ENCODE results near the gene YTHDC2. TPM values are rescaled to one million over a fixed set of nuclear protein-coding genes. Genes with fewer than 3 reads are reported as not detected.

Gene YTHDC2
- total RNA-seq, 6 experiments from 2014 or later, result 12.2 to 18.3 (median 15.7) TPM

DNA sequence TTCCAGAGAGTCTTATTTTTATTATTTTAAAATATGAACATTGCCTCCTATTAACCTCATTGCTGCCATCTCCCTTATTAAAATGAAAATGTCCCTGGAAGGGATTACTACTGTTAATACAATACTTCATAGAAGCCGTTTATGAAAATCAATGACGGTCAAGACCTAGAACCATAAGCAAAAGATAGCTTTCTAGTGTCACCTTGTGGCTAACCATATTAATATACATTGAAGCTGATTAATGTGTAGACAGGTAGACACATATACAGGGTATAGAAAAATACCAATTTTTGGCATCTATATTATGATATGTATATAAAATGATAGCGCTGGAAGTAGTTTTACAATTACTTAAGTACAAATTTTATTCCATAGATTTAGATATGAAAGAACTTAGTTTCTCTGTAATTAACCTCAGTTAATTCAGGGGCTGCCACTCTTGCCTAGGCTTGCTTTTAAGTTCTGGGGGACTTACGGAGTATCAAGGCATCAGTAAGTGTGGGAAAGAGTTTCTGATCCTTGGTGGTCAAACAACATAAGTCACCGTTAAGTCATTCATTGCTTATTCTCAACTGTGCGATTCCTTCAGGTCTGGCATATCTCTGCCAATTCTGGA is 2.5 kb upstream of the YTHDC2 start:
- intact Hi-C loops (cut with DNase I), result no loop called here
- Histone ChIP-seq H3K27me3 (no peaks in the 10 kb centered on the region), H3K4me1 (peaks cover 0 to 9% (median 1%) of the 10 kb centered on the region in 4 donors), H3K9me3 (no peaks in the 10 kb centered on the region), H3K36me3 (no peaks in the 10 kb centered on the region), H3K4me3 (no peak overlapping the region), H3K27ac (no peak overlapping the region)
- 38% methylated on average over 5 of the region's 6 CpGs for WGBS (ENCODE audit: insufficient coverage, low coverage, low lambda C conversion rate, missing lambda C conversion rate)
- TF ChIP-seq, protein P1, sequence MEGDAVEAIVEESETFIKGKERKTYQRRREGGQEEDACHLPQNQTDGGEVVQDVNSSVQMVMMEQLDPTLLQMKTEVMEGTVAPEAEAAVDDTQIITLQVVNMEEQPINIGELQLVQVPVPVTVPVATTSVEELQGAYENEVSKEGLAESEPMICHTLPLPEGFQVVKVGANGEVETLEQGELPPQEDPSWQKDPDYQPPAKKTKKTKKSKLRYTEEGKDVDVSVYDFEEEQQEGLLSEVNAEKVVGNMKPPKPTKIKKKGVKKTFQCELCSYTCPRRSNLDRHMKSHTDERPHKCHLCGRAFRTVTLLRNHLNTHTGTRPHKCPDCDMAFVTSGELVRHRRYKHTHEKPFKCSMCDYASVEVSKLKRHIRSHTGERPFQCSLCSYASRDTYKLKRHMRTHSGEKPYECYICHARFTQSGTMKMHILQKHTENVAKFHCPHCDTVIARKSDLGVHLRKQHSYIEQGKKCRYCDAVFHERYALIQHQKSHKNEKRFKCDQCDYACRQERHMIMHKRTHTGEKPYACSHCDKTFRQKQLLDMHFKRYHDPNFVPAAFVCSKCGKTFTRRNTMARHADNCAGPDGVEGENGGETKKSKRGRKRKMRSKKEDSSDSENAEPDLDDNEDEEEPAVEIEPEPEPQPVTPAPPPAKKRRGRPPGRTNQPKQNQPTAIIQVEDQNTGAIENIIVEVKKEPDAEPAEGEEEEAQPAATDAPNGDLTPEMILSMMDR (IDR thresholded peaks at IDR 0.05), result peak; percentile 40 to 50 (median 44)
- no peak for TF ChIP-seq POLR2A (IDR thresholded peaks at IDR 0.05)
- ATAC-seq, result peak in 1 of 4 donors; percentile 29
- DNase-seq, result no peak

DNA sequence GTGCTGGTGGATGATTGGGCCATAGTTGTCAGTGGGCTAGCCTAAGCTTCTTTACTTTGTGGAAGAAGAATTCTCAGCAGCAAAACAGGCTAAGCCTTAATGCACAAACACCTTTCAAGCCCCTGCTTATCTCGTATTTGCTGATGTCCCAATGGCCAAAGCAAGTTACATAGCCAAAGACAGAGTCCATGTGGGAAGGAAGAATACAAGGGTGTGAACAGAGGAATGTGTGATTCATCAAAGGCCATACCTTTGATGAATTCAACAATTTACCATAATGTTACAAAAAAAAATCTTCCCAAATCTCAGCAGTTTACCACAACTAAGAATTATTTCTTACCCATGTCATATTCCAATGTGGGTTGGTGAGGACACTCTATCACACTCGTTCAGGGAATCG is 1.2 kb upstream of the YTHDC2 start:
- H3K36me3 ChIP-seq, result no peaks in the 10 kb centered on the region
- intact Hi-C loops (cut with DNase I), result no loop called here
- WGBS (ENCODE audit: insufficient coverage, low coverage, low lambda C conversion rate, missing lambda C conversion rate), result 92% methylated on average over 3 of the region's 3 CpGs
- no peak overlapping the region for H3K4me3 ChIP-seq
- TF ChIP-seq, protein P1 (IDR thresholded peaks at IDR 0.05), result no peak
- no peak for TF ChIP-seq POLR2A (IDR thresholded peaks at IDR 0.05)
- H3K27ac ChIP-seq, result no peak overlapping the region
- no peaks in the 10 kb centered on the region for H3K9me3 ChIP-seq
- H3K4me1 ChIP-seq, result peaks cover 0 to 9% (median 4%) of the 10 kb centered on the region in 4 donors
- ATAC-seq, result no peak
- no peak for DNase-seq
- H3K27me3 ChIP-seq, result no peaks in the 10 kb centered on the region

DNA sequence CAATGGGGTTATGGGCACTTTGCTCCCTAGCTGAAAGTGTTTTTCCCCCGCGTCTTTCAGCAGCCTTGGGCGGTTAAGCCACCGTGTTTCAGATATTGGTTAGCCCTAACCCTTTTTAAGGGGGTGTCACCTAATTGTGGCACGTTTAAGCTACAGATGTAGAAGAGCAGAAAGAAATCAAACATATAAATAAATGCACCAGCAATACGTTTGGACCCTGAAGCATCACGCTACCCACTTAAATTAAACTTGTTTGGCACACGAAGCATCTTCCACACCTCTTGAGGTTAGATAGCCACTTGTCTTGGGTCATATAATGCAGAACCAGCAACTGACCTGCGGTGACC is 768 bp downstream of the YTHDC2 start:
- H3K27ac ChIP-seq, result peak overlapping the region; percentile 88 to 94 (median 88)
- intact Hi-C loops (cut with DNase I), result no loop called here
- H3K27me3 ChIP-seq, result no peaks in the 10 kb centered on the region
- H3K9me3 ChIP-seq, result no peaks in the 10 kb centered on the region
- no peaks in the 10 kb centered on the region for H3K36me3 ChIP-seq
- H3K4me3 ChIP-seq, result peak overlapping the region; percentile 64 to 93 (median 73)
- WGBS (ENCODE audit: insufficient coverage, low coverage, low lambda C conversion rate, missing lambda C conversion rate), result 4% methylated on average over 9 of the region's 9 CpGs
- no peak for TF ChIP-seq POLR2A (IDR thresholded peaks at IDR 0.05)
- TF ChIP-seq, protein P1 (IDR thresholded peaks at IDR 0.05), result no peak
- peaks cover 0 to 11% (median 4%) of the 10 kb centered on the region in 4 donors for H3K4me1 ChIP-seq
- ATAC-seq, result no peak
- no peak for DNase-seq

DNA sequence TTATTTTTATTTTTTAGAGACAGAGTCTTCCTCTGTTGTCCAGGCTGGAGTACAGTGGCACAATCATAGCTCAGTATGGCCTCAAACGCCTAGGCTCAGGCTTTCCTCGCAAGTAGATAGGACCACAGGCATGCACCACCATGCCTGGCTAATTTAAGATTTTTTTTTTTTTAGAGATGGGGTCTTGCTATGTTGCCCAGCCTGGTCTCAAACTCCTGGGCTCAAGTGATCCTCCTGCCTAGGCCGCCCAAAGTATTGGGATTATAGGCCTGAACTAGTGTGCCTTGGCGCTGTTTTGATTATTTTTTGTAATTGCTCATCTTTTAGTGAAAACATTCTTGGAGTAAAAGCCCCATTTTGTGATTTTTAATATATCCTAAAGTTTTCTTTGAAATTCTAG is 5.4 kb downstream of the YTHDC2 start:
- no peak for ATAC-seq
- no peak for DNase-seq
- no peak overlapping the region for H3K4me3 ChIP-seq
- no peaks in the 10 kb centered on the region for H3K27me3 ChIP-seq
- TF ChIP-seq, protein P1 (IDR thresholded peaks at IDR 0.05), result no peak
- no peak for TF ChIP-seq POLR2A (IDR thresholded peaks at IDR 0.05)
- no peaks in the 10 kb centered on the region for H3K36me3 ChIP-seq
- intact Hi-C loops (cut with DNase I), result no loop called here
- H3K4me1 ChIP-seq, result peaks cover 0 to 17% (median 7%) of the 10 kb centered on the region in 4 donors
- WGBS (ENCODE audit: insufficient coverage, low coverage, low lambda C conversion rate, missing lambda C conversion rate), result 93% methylated on average over 4 of the region's 4 CpGs
- no peaks in the 10 kb centered on the region for H3K9me3 ChIP-seq
- H3K27ac ChIP-seq, result no peak overlapping the region
